Nephron (organoid): ENCODE data around the gene FBLN2.

ENCODE experiments used
- H3K27ac Mint-ChIP-seq, 3 experiments: 2 replicates each; pipeline ENCODE4 v1.8.0; 2020; ENCODE audit warnings: mixed read lengths in 3 of 3, mild to moderate bottlenecking in 2 of 3, moderate library complexity in 1 of 3
- H3K27me3 Mint-ChIP-seq: 2 replicates; pipeline ENCODE4 v1.8.0; 2021; ENCODE audit warnings: low read depth, mild to moderate bottlenecking, moderate library complexity, mixed read lengths
- H3K36me3 Mint-ChIP-seq: 2 replicates; pipeline ENCODE4 v1.8.0; 2020; ENCODE audit warnings: low read depth, mixed read lengths
- H3K4me1 Mint-ChIP-seq: 2 replicates; pipeline ENCODE4 v1.8.0; 2020; ENCODE audit warnings: mixed read lengths
- H3K4me3 Mint-ChIP-seq, 3 experiments: 2 replicates each; pipeline ENCODE4 v1.8.0; 2020; ENCODE audit warnings: mild to moderate bottlenecking in 3 of 3, mixed read lengths in 3 of 3, moderate library complexity in 2 of 3
- H3K9me3 Mint-ChIP-seq: 2 replicates; pipeline ENCODE4 v1.8.0; 2020; ENCODE audit warnings: mixed read lengths
- TF ChIP-seq, protein P1 (sequence below), 3 experiments: fragments of 200-600 bp; sonication (generic); IDR thresholded peaks; one replicate each; pipeline ENCODE4 v1.5.0; 2021; ENCODE audit warnings: antibody characterized with exemption in 3 of 3; ENCODE audit not compliant: unreplicated experiment in 3 of 3

FBLN2 gene

GRCh38 chr3:13526626-13526949 lies 22.3 kb upstream of the FBLN2 start:
- H3K27me3 Mint-ChIP-seq, result peaks cover 27% of the 10 kb centered on the region
- peaks cover 12% of the 10 kb centered on the region for H3K4me1 Mint-ChIP-seq
- H3K4me3 Mint-ChIP-seq, result no peak overlapping the region
- peaks cover 7% of the 10 kb centered on the region for H3K9me3 Mint-ChIP-seq
- TF ChIP-seq, protein P1, sequence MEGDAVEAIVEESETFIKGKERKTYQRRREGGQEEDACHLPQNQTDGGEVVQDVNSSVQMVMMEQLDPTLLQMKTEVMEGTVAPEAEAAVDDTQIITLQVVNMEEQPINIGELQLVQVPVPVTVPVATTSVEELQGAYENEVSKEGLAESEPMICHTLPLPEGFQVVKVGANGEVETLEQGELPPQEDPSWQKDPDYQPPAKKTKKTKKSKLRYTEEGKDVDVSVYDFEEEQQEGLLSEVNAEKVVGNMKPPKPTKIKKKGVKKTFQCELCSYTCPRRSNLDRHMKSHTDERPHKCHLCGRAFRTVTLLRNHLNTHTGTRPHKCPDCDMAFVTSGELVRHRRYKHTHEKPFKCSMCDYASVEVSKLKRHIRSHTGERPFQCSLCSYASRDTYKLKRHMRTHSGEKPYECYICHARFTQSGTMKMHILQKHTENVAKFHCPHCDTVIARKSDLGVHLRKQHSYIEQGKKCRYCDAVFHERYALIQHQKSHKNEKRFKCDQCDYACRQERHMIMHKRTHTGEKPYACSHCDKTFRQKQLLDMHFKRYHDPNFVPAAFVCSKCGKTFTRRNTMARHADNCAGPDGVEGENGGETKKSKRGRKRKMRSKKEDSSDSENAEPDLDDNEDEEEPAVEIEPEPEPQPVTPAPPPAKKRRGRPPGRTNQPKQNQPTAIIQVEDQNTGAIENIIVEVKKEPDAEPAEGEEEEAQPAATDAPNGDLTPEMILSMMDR (IDR thresholded peaks at IDR 0.05; ENCODE audit: unreplicated experiment in 3 of 3), result no peak
- no peak overlapping the region for H3K27ac Mint-ChIP-seq
- H3K36me3 Mint-ChIP-seq, result no peaks in the 10 kb centered on the region

DNA sequence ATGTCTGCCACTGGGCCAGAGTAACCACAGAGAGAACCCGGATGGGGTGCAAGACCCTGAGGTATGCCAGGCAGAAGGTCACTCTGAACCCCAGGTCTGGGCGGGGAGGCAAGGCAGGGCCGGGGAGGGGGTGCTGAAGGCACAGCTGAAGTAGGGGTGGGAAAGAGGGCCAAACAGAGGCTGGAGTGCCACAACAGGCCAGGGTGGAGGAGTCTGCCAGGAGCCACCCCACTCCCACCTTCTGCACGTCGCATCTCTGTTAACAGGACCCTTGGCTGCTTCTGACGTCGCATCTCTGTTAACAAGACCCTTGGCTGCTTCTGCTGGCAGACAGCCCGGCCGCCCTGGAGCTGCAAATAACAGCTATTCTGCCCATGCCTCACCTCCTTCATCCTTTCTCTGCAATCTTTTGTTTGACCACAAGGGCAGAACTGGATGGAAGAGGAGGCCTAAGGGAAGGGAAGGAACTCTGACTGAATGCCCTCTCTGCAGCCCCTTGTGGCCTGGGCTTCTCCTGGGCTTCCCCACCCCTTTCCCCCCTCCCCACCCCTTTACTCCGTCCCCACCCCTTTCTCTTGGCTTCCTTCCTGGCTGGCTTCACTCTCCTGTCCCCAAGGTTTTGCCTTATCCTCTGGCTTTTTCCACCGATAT lies 20.6 kb upstream of the FBLN2 start:
- Mint-ChIP-seq H3K4me3 (no peak overlapping the region), H3K4me1 (peaks cover 12% of the 10 kb centered on the region), H3K9me3 (no peaks in the 10 kb centered on the region), H3K36me3 (no peaks in the 10 kb centered on the region), H3K27ac (peak overlapping the region in 1 of 3 experiments; percentile 41), H3K27me3 (peaks cover 21% of the 10 kb centered on the region)
- TF ChIP-seq, protein P1 (IDR thresholded peaks at IDR 0.05; ENCODE audit: unreplicated experiment in 3 of 3), result peak in 2 of 3 experiments; percentile 26 to 28

DNA sequence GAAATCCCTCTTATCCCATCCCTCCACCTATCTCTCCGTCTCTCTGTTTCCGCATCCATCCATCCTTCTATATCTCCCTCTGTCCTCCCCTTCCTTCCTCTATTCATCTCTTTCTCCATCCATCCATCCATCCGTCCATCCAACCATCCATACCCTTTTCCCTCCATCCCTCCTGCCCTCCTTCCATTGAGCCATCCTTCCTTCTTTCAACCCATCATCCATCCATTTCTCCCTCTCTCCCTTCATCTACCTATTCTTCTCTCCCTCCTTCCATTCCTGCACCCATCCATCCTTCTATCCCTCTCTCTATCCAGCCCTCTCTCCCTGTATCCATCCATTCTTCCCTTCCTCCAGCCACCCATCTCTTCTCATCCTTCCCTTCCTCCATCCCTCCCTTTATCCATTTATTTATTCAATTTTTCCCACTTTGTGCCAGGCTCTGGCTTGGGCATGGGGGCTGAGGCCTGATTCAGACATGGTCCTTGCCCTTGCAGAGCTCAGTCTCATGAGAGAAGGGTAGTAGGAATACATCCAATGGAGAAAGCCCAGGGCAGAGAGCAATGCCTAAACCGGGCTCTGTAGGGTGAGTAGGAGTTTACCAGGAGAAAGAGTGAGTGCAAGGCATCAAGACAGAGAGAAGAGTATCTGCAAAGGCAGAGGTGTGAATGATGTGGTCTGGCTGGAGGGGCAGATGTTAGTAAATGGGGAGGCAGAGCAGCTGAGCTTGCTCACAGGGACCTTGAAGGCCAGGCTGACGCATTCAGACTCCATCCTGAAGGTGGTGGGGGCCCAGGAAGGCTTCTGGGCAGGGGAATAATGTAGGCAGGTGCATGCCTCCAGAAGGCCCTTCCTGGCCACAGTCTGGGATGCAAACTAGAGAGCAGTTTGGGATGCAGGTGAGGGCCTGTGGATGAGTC lies 19.5 kb upstream of the FBLN2 start:
- H3K4me1 Mint-ChIP-seq, result peaks cover 12% of the 10 kb centered on the region
- H3K27me3 Mint-ChIP-seq, result peaks cover 21% of the 10 kb centered on the region
- H3K36me3 Mint-ChIP-seq, result no peaks in the 10 kb centered on the region
- TF ChIP-seq, protein P1 (IDR thresholded peaks at IDR 0.05; ENCODE audit: unreplicated experiment in 3 of 3), result no peak
- H3K4me3 Mint-ChIP-seq, result no peak overlapping the region
- H3K27ac Mint-ChIP-seq, result no peak overlapping the region
- no peaks in the 10 kb centered on the region for H3K9me3 Mint-ChIP-seq

- no peaks in the 10 kb centered on the region for H3K36me3 Mint-ChIP-seq
- H3K9me3 Mint-ChIP-seq, result no peaks in the 10 kb centered on the region
- no peak overlapping the region for H3K4me3 Mint-ChIP-seq
- H3K4me1 Mint-ChIP-seq, result peaks cover 10% of the 10 kb centered on the region
- peak overlapping the region in 1 of 3 experiments; percentile 17 for H3K27ac Mint-ChIP-seq
- TF ChIP-seq, protein P1 (IDR thresholded peaks at IDR 0.05; ENCODE audit: unreplicated experiment in 3 of 3), result no peak
- H3K27me3 Mint-ChIP-seq, result peaks cover 25% of the 10 kb centered on the region
Observed at GRCh38 chr3:13530241-13531009, 18.5 kb upstream of the FBLN2 start.

GRCh38 chr3:13532085-13532484 lies 16.8 kb upstream of the FBLN2 start:
- H3K4me3 Mint-ChIP-seq, result no peak overlapping the region
- peaks cover 27% of the 10 kb centered on the region for H3K27me3 Mint-ChIP-seq
- peaks cover 15% of the 10 kb centered on the region for H3K4me1 Mint-ChIP-seq
- no peaks in the 10 kb centered on the region for H3K9me3 Mint-ChIP-seq
- TF ChIP-seq, protein P1 (IDR thresholded peaks at IDR 0.05; ENCODE audit: unreplicated experiment in 3 of 3), result no peak
- no peak overlapping the region for H3K27ac Mint-ChIP-seq
- H3K36me3 Mint-ChIP-seq, result no peaks in the 10 kb centered on the region
